Activated CD8-positive, alpha-beta memory T cell treated with anti-CD3 and anti-CD28 coated beads for 24 hours (primary cell): ENCODE measurements around the gene RUNDC3A.
"Not testable (repeated sequence)": the region's sequence is repeated elsewhere in the genome, so short reads cannot be mapped to it uniquely, and the experiment has no call there.

Experiments used
- DNase-seq: peaks from one replicate; pipeline ENCODE4 v3.0.0-alpha.2; 2020

RUNDC3A gene

GRCh38 chr17:44361292-44362260, 53.2 kb downstream of the RUNDC3A start:
- no peak for DNase-seq

- no peak for DNase-seq
These were observed 54.1 kb downstream of the RUNDC3A start for GRCh38 chr17:44362459-44362948.

GRCh38 chr17:44362949-44363612, 54.7 kb downstream of the RUNDC3A start:
- DNase-seq = peak; percentile 78

- peak; percentile 86 for DNase-seq
These were observed 55.3 kb downstream of the RUNDC3A start, which contains the start of gene FAM171A2 for GRCh38 chr17:44363613-44364159. FAM171A2 (minus strand) TSS chr17:44363853; CDS start chr17:44363714, 139 bp downstream.

GRCh38 chr17:44365051-44365450, 56.6 kb downstream of the RUNDC3A start:
- DNase-seq = not testable (repeated sequence)

GRCh38 chr17:44367231-44367979, 59.0 kb downstream of the RUNDC3A start:
- no peak for DNase-seq
